GM04504 (cell line): ENCODE measurements around the gene ADGRF3.
"Not testable (repeated sequence)": the region's sequence is repeated elsewhere in the genome, so short reads cannot be mapped to it uniquely, and the experiment has no call there.

Experiments
- DNase-seq: peaks from one replicate; pipeline ENCODE4 v3.0.0-alpha.2; 2012; ENCODE audit warnings: low read depth

The ADGRF3 gene

DNA sequence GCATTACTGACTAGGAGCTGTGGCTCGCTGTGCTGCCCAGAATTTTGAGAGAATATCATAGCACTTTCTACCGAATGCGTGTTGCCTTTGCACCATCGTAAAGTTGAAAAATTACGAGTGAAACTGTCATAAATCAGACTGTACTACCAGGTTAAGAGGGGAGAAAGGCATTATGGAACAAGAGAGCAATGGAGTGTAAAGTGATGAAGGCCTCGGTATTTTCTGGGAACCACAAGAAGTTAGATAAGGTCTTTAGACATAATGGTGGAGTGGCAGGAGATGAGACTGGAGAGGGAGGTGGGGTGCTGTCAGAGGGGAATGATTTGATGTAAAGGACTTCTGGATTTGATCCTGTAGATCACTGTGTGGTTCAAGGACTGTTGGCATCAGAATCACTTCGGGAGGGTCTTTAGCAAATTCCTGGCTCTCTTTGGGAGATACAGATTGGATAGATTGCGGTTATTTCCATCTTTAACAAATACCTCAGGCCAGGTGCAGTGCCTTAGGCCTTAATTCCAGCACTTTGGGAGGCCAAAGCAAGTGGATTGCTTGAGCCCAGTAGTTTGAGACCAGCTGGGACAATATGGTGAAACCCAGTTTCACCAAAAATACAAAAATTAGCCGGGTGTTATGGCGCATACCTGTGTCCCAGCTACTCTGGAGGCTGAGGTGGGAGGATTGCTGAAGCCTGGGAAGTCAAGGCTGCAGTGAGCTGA lies 4.9 kb upstream of the ADGRF3 start:
- DNase-seq, result no peak

DNA sequence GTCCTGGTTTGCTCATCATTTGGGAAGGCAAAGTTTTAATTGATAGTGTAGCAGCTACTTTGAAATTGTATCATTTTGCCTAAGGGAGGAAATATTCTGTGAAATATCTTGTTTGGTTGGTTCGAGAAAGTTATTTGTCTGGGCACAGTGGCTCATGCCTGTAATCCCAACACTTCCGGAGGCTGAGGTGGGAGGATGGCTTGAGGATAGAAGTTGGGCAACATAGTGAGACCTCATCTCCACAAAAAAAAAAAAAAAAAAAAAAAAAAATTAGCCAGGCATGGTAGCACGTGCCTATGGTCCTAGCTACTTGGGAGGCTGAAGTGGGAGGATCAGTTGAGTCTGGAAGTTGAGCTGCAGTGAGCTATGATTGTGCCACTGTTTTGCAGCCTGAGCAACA lies 3.1 kb upstream of the ADGRF3 start:
- no peak for DNase-seq

GRCh38 chr2:26347286-26347865 lies 787 bp upstream of the ADGRF3 start:
- DNase-seq, result no peak

- DNase-seq, result peak; percentile 99
Observed at GRCh38 chr2:26345545-26346453, 790 bp downstream of the ADGRF3 start, which contains the start of gene SELENOI. Gene SELENOI (plus strand): TSS chr2:26346143. CDS start chr2:26346233, 90 bp downstream.

- DNase-seq, result no peak
Observed at GRCh38 chr2:26345283-26345544, 1.4 kb downstream of the ADGRF3 start.

DNA sequence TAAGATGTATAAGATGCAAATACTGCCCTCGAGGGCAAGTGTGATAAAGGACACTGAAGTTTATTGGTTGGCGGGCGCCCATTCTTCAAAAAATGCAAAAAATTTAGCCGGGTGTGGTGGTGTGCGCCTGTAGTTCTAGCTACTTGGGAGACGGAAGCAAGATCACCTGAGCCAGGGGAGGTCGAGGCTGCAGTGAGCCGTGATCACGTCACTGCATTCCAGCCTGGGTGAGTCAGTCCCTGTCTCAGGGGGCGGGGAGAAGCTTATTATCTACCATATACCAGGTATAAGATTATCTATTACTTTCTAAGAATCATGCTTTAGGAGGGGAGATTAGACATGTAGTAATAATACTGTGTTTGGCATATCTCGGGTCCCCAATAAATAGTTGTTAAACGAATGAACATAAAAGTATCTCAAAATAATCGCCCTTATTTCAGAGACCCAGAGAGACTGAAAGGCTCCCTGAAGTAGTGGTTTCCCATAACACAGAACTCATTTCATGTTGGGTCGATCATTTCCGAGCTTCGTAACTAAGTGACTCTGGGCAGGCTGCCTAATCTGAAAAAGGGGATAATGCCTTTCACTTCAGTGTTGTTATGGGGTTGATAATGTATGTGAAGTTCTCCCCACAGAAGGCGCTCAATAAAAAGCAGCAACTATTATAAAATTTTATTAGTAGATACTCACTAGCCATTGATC lies 1.9 kb downstream of the ADGRF3 start:
- DNase-seq, result no peak

DNA sequence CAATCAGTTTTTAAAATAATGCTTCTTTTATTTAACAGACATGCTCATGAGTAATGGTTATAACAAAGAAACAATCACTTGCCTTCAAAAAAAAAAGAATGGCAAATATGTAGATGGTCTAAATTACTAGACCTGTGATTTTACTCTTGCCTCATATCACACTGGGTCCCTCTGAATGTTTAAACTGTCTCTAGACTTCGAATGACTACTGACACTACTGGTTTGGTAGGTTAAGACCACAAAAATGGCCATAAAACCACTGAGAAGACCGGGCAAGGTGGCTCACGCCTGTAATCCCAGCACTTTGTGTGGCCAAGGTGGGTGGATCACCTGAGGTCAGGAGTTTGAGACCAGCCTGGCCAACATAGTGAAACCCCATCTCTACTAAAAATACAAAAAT lies 5.8 kb downstream of the ADGRF3 start:
- DNase-seq, result no peak

DNA sequence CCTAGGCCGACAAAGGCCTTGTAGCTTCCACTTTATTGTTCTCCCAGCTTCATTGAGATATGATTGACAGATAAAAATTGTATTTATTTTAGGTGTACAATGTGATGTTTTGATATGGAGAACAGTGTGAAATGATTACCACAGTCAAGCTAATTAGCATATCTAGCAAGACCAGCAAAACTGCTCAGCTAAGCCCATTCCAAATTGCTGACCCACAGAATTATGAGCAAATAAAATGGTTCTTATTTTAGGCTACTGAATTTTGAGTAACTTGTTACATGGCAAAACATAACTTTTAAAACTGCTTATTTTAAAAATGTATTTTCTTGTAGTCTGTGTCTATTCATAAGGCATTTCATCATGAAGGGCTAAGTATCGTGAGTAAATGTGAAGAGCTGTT lies 9.3 kb downstream of the ADGRF3 start:
- no peak for DNase-seq

DNA sequence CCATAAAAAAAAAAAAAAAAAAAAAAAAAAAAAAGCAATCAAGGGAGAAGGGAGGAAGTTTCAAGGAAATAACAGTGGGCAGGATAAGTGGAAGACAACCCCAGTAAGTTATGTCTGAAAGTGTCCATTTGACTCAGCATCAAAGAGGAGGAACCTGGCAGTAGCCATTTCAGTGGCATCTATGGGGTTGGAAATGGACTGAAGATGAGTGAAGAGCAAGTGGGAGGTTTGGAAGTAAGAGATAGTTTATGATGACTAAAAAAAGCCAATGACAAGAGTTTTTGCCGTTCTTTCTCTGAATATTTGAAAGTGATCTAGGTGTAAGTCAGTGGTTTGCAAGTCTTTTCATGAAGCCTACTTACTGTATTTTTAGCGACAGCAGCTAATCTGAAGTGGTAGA lies 9.9 kb downstream of the ADGRF3 start:
- DNase-seq, result no peak

- no peak for DNase-seq
Observed at GRCh38 chr2:26335231-26335630, 11.4 kb downstream of the ADGRF3 start.

DNA sequence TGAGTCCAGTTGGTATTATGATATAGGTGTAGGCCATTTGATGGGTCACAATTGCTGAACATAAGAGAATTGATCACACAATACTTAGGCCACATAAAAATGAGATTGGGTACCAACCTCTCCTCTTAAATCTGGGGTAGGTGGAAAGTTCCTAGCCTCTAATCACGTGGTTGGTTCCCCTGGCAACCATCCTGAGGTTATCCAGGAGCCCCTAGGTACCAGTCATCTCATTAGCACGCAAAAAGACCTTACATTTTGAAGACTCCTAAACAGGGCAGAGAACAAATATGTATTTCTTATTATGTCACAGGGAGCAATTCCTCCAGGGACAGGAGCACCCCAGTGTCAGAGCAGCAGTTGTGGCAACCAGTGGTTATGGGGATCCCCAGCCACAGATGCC lies 13.3 kb downstream of the ADGRF3 start:
- no peak for DNase-seq

DNA sequence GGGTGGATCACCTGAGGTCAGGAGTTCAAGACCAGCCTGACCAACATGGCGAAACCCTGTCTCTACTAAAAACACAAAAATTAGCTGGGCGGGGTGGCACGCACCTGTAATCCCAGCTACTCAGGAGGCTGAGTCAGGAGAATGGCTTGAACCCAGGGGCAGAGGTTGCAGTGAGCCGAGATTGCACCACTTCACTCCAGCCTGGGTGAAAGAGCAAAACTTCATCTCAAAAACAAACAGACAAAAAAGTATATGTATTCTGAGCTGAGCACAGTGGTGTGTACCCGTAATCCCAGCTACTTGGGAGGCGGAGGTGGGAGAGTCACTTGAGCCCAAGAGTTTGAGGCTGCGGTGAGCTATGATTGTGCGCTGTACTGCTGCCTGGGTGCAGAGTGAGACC lies 15.3 kb downstream of the ADGRF3 start:
- DNase-seq, result not testable (repeated sequence)

DNA sequence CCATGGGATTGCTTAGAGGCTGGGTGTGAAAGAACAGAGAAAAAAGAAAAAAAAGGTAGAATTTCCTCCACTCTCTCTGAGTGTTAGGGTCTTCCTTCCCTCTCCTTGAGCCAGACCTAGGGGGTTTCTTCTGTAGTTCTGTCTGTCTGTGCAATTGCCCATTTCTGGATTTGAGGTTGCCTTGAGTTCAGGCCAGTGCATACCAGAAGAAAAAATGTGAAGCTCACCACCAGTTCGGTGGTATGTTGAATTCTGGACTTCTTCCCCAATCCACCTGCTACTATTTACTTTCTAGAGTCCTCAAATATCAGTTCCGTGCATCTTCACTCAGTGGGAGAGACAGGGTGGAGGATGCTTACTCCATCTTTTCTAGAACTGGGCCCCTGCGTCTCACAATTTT lies 16.0 kb downstream of the ADGRF3 start:
- no peak for DNase-seq

DNA sequence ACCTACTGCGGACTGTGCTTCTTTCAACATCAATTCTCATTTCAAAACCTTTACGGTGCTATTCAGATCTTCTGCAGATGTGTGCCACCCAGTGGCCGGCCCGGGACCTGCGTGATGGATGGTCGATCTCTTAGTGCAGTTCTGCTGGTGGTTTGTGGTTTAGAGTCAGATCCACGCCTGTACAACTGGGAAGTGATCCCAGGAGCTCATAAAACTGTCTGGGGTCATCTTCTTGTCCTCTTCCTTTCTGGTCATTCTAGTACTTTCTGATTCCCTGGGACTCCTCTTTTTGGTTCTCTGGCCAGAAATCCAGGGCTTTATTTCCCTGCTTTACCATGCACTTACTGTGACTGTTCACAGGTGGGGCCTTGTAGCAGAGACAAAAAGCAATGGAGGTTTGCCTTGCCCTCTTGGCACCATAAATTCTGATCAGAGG lies 16.5 kb downstream of the ADGRF3 start:
- DNase-seq, result peak; percentile 93

DNA sequence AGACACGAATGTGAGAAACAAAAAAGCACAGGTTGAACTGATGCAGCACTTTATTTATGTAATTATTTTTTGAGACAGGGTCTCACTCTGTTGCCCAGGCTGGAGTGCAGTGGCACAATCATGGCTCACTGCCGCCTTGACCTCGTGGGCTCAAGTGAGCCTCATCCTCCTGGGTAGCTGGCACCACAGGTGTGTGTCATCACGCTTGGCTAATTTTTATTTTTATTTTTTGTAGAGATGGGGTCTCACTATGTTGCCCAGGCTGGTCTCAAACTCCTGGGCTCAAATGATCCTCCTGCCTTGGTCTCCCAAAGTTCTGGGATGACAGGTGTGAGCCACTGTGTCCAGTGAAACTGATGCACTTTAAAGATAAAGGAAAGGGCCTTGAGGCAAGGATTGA lies 17.5 kb downstream of the ADGRF3 start:
- not testable (repeated sequence) for DNase-seq

DNA sequence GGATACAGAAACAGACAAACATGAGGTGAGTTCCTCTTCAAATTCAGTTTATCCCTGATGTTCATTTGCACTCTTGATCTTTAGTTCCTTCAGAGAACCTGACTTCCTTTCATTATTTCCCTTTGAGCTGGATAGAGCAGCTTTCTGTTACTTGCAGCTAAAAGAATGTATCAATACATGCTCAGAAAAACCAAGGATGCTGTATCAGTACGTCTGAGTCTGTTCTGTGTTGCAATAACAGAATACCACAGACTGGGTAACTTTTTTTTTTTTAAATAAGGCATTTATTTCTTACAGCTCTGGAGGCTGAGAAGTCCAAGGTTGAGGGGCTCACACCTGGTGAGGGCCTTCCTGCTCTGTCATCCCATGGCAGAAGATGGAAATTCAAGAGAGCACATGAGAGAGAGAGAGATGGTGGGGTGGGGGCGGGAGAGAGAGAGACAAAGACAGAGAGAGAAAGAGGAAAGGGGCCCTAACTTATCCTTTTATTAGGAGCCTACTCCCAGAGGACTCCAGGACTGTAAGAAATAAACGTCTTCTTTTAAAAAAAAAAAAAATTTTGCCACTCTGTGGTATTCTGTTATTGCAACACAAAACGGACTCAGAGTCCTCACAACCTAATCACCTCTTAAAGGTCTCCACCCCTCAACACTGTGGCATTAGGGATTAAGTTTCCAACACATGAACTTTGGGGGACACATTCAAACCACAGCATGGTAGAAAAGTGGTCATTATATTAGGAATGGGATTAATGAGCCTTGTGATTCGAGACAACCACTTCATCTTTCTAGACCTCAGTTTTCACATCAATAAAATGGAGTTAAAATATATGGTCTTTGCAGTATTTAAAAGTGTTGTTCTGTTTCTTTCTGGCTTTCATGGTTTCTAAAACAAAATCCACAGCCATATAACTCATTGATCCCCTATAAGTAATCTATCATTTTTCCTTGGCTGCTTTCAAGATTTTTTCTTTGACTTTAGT lies 19.0 kb downstream of the ADGRF3 start:
- DNase-seq, result no peak

GRCh38 chr2:26326514-26326913 lies 20.1 kb downstream of the ADGRF3 start:
- no peak for DNase-seq

DNA sequence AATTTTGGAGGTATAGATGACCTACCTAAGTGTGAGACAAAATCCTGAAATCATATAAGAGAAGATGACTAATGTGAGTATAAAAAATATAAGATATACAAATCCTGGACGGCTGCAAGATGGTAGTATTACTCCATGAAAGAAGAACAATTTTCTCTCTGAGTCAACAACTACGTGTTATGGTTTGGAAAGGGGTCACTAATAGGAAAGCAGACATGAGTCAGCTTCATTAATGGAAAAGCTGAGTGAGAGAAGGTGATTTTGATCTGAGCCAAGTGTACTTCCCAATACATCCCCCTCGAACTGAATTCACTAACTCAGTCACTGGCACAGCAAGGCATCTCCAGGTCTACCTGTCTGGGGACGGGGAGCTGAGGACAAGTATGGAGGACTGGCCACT lies 20.7 kb downstream of the ADGRF3 start:
- DNase-seq, result no peak

DNA sequence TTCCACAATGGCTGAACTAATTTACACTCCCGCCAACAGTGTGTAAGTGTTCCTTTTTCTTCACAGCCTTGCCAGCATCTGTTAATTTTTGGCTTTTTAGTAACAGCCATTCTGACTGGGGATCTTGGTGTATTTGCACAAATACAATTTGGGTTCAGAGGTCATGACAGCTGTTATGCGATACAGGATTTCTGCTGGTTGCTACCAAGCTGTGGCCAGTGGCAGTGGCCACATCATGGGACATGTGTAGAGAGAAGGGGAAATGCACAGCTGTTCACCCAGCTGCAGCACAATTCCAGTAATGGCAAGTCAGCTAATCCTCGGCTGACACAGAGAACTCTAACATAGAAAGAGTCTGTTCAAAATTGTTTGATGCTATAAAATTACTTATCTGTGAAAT lies 21.7 kb downstream of the ADGRF3 start:
- DNase-seq, result no peak

- not testable (repeated sequence) for DNase-seq
Observed at GRCh38 chr2:26324479-26324878, 22.1 kb downstream of the ADGRF3 start.

DNA sequence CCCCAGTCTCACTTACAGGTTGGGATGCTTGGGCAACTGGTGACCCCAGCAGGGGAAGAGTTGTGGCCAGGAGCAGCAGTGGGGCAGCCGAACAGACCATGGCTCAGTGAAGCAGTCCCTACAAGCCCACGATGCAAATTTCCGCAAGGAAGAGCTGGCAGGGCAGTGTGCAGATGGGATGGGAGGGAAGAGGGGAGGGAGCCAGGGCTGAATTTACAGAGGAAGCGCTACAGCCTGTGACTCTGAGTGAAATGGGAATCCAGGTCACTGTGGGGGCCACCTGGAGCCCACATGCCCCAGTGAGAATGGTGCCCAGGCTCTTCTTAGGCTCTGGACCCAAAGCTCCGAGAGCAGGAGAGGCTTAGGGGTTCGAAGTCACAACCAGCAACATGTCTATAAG lies 27.6 kb downstream of the ADGRF3 start:
- DNase-seq, result no peak
